Neural progenitor cell (in vitro differentiated cells): ENCODE results near the gene CERS6. TPM values are rescaled to one million over a fixed set of nuclear protein-coding genes. Genes with fewer than 3 reads are reported as not detected.

Experiments
- DNase-seq: peaks from one replicate; pipeline ENCODE4 v3.0.0-alpha.2; 2016; ENCODE audit warnings: low spot score
- H2AFZ ChIP-seq: fragments of 200-600 bp; sonication (generic); replicated peaks from 2 replicates; pipeline ENCODE4 v1.6.1; 2016; ENCODE audit warnings: antibody characterized with exemption
- H3F3A ChIP-seq: fragments of 200-600 bp; sonication (generic); 2 replicates; pipeline ENCODE4 v1.6.1; 2016; ENCODE audit warnings: antibody characterized with exemption, low read depth
- H3K27ac ChIP-seq: fragments of 200-600 bp; sonication (generic); 2 replicates; pipeline ENCODE4 v1.5.1; 2016; ENCODE audit warnings: mild to moderate bottlenecking
- H3K27me3 ChIP-seq: fragments of 200-600 bp; sonication (generic); 2 replicates; pipeline ENCODE4 v1.6.1; 2016; ENCODE audit warnings: mild to moderate bottlenecking, moderate library complexity
- H3K36me3 ChIP-seq: fragments of 200-600 bp; sonication (generic); 2 replicates; pipeline ENCODE4 v1.5.1; 2016
- H3K4me1 ChIP-seq: fragments of 200-600 bp; sonication (generic); 2 replicates; pipeline ENCODE4 v1.6.1; 2016; ENCODE audit warnings: mixed run types
- H3K4me2 ChIP-seq: fragments of 200-600 bp; sonication (generic); 2 replicates; pipeline ENCODE4 v1.6.1; 2016
- H3K4me3 ChIP-seq: fragments of 200-600 bp; sonication (generic); 2 replicates; pipeline ENCODE4 v1.5.1; 2016
- H3K79me2 ChIP-seq: fragments of 200-600 bp; sonication (generic); 2 replicates; pipeline ENCODE4 v1.6.1; 2016; ENCODE audit warnings: low read depth
- H3K9ac ChIP-seq: fragments of 200-600 bp; sonication (generic); 2 replicates; pipeline ENCODE4 v1.6.1; 2016
- H3K9me3 ChIP-seq: fragments of 200-600 bp; sonication (generic); 2 replicates; pipeline ENCODE4 v1.5.1; 2016; ENCODE audit warnings: low read depth
- H4K20me1 ChIP-seq: fragments of 200-600 bp; sonication (generic); 2 replicates; pipeline ENCODE4 v1.6.1; 2016; ENCODE audit warnings: low read depth
- H3K27ac Mint-ChIP-seq: 3 replicates; pipeline ENCODE4 v1.8.0; 2021; ENCODE audit warnings: mixed read lengths
- H3K27me3 Mint-ChIP-seq: 2 replicates; pipeline ENCODE4 v1.8.0; 2022; ENCODE audit warnings: low read depth, mild to moderate bottlenecking, inconsistent platforms, moderate library complexity, mixed read lengths; ENCODE audit not compliant: insufficient read depth
- H3K36me3 Mint-ChIP-seq: 3 replicates; pipeline ENCODE4 v1.8.0; 2021; ENCODE audit warnings: mixed read lengths
- H3K4me1 Mint-ChIP-seq: 3 replicates; pipeline ENCODE4 v1.8.0; 2021; ENCODE audit warnings: mixed read lengths
- H3K4me3 Mint-ChIP-seq: 3 replicates; pipeline ENCODE4 v1.8.0; 2021; ENCODE audit warnings: mild to moderate bottlenecking, moderate library complexity, mixed read lengths
- H3K9me3 Mint-ChIP-seq: 3 replicates; pipeline ENCODE4 v1.8.0; 2020; ENCODE audit warnings: mixed read lengths
- EZH2 ChIP-seq: fragments of 200-600 bp; sonication (generic); IDR thresholded peaks from 2 replicates; pipeline ENCODE4 v1.6.1; 2017; ENCODE audit warnings: antibody characterized with exemption, mild to moderate bottlenecking, moderate library complexity
- EZH2phosphoT487 ChIP-seq: fragments of 200-600 bp; sonication (generic); IDR thresholded peaks from 2 replicates; pipeline ENCODE4 v1.6.1; 2017; ENCODE audit warnings: antibody characterized with exemption
- total RNA-seq: library from RNA; depleted of rRNA; stranded (reverse); fragments of >200 nt; gene quantifications from 2 replicates; pipeline ENCODE4 v1.2.3, GENCODE V29; 2015; ENCODE audit warnings: low replicate concordance
- TF ChIP-seq, protein P1 (sequence below): fragments of 200-600 bp; sonication (generic); IDR thresholded peaks from 2 replicates; pipeline ENCODE4 v1.5.1; 2017; ENCODE audit warnings: antibody characterized with exemption, mild to moderate bottlenecking

CERS6 gene
- total RNA-seq, 1 donor from 2014 or later = 50.8 TPM

DNA sequence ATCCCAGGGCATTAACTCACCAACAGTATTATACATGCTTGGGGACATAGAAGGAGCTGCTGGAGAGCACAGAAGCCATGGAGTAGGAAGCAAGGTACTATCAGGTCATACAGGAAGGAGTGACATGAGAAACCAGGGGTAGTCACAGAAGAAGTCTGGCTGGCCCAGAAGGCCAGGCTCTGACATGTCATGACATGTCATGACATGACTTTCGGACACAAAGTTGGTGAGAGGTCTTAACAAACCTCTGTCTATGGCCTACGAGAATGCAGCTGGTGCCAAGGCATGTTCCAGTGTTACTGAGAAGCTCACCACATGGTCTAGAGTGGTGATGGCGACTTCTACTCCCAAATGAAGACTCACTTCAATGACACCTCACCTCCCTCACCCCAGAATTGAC lies 3.3 kb upstream of the CERS6 start:
- Mint-ChIP-seq H3K27me3 (no peaks in the 10 kb centered on the region), H3K27ac (no peak overlapping the region), H3K36me3 (no peaks in the 10 kb centered on the region), H3K4me1 (peaks cover 3% of the 10 kb centered on the region), H3K9me3 (no peaks in the 10 kb centered on the region), H3K4me3 (no peak overlapping the region)
- Histone ChIP-seq H3K4me1 (peaks cover 4% of the 10 kb centered on the region), H2AFZ (no peak overlapping the region), H3K79me2 (peaks cover 13% of the 10 kb centered on the region), H3K9ac (no peak overlapping the region), H3K9me3 (no peaks in the 10 kb centered on the region), H3F3A (peaks cover 7% of the 10 kb centered on the region), H3K27ac (no peak overlapping the region), H3K4me3 (no peak overlapping the region), H3K36me3 (no peaks in the 10 kb centered on the region), H3K4me2 (no peak overlapping the region), H4K20me1 (peaks cover 4% of the 10 kb centered on the region), H3K27me3 (no peaks in the 10 kb centered on the region)
- no peak for DNase-seq
- TF ChIP-seq EZH2phosphoT487 = no peak
- TF ChIP-seq EZH2 = no peak
- TF ChIP-seq, protein P1, sequence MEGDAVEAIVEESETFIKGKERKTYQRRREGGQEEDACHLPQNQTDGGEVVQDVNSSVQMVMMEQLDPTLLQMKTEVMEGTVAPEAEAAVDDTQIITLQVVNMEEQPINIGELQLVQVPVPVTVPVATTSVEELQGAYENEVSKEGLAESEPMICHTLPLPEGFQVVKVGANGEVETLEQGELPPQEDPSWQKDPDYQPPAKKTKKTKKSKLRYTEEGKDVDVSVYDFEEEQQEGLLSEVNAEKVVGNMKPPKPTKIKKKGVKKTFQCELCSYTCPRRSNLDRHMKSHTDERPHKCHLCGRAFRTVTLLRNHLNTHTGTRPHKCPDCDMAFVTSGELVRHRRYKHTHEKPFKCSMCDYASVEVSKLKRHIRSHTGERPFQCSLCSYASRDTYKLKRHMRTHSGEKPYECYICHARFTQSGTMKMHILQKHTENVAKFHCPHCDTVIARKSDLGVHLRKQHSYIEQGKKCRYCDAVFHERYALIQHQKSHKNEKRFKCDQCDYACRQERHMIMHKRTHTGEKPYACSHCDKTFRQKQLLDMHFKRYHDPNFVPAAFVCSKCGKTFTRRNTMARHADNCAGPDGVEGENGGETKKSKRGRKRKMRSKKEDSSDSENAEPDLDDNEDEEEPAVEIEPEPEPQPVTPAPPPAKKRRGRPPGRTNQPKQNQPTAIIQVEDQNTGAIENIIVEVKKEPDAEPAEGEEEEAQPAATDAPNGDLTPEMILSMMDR = no peak

DNA sequence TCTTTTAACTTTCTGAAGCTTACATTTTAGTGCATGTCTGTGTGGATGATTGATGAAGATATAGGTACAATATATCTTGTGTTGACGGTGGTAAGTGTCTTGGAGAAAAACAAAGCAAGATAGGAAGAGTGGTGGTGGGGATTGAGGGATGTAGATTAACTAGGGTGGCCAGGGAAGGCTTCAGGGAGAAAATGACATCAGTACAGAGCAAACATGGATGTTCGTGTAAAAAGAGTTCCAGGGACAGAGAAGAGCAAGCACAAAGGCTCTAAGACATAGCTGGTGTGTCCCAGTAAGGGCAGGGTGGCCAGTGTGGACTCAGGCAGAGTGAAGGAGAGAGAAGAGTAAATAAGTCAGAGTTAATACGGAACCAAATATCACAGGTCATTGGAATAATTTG lies 2.7 kb upstream of the CERS6 start:
- TF ChIP-seq, protein P1 = no peak
- TF ChIP-seq EZH2phosphoT487 (no peak), EZH2 (no peak)
- peaks cover 8% of the 10 kb centered on the region for H3K4me1 Mint-ChIP-seq
- H3K4me3 Mint-ChIP-seq = no peak overlapping the region
- no peak overlapping the region for H3K4me2 ChIP-seq
- no peak overlapping the region for H2AFZ ChIP-seq
- peaks cover 10% of the 10 kb centered on the region for H4K20me1 ChIP-seq
- no peak overlapping the region for H3K9ac ChIP-seq
- H3K36me3 ChIP-seq = no peaks in the 10 kb centered on the region
- peaks cover 7% of the 10 kb centered on the region for H3F3A ChIP-seq
- H3K4me1 ChIP-seq = peaks cover 10% of the 10 kb centered on the region
- no peaks in the 10 kb centered on the region for H3K36me3 Mint-ChIP-seq
- no peak overlapping the region for H3K27ac Mint-ChIP-seq
- H3K27ac ChIP-seq = no peak overlapping the region
- no peaks in the 10 kb centered on the region for H3K9me3 ChIP-seq
- no peaks in the 10 kb centered on the region for H3K27me3 Mint-ChIP-seq
- no peaks in the 10 kb centered on the region for H3K27me3 ChIP-seq
- DNase-seq = no peak
- H3K79me2 ChIP-seq = peaks cover 19% of the 10 kb centered on the region
- no peaks in the 10 kb centered on the region for H3K9me3 Mint-ChIP-seq
- no peak overlapping the region for H3K4me3 ChIP-seq

DNA sequence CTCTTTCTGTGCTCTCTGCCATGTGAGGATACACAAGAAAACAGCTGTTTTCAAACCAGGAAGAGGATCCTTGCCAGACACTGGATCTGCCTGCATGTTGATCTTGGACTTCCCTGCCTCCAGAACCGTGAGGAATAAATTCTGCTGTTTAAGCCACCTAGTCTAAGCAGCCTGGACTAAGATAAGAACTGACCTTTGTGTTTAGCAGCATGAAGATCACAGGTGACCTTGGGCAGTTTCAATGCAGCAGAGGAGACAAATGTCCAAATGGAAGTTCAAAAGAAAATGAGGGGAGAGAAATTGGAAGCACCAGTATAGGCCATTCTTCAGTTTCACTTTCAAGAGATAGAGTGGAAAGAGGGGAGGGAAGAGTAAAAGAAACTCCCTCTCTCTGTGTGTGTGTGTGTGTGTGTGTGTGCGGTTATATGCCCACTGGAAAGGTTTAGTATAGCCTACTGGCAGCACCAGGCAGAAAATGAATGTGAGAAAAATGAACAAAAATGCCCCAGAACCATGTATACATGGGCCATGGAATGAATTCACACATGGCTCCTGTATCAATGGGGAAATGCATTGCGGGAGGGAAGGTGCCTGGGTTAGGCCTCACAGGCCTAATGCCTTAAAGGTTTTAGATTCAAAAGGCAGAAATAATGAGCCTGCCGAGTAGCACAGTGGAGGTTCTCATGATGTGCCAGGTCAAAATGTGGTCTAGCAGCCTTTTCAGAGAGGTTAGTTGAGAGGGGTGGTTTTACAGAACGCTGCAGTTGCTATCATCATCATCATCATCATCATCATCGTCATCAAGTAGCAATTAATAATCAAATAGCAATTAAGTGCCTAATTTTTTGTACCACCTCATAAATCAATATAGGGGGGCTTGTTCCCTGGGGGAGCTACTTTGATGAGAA lies 1.1 kb upstream of the CERS6 start:
- Histone ChIP-seq H4K20me1 (peaks cover 26% of the 10 kb centered on the region), H2AFZ (no peak overlapping the region), H3F3A (peaks cover 7% of the 10 kb centered on the region), H3K4me3 (no peak overlapping the region), H3K27ac (no peak overlapping the region), H3K9ac (no peak overlapping the region), H3K27me3 (no peaks in the 10 kb centered on the region), H3K79me2 (peaks cover 35% of the 10 kb centered on the region), H3K36me3 (no peaks in the 10 kb centered on the region), H3K9me3 (no peaks in the 10 kb centered on the region), H3K4me2 (peak overlapping the region; percentile 96), H3K4me1 (peaks cover 26% of the 10 kb centered on the region)
- no peaks in the 10 kb centered on the region for H3K9me3 Mint-ChIP-seq
- no peak overlapping the region for H3K4me3 Mint-ChIP-seq
- H3K27me3 Mint-ChIP-seq = no peaks in the 10 kb centered on the region
- no peaks in the 10 kb centered on the region for H3K36me3 Mint-ChIP-seq
- TF ChIP-seq EZH2phosphoT487 = no peak
- TF ChIP-seq, protein P1 = no peak
- TF ChIP-seq EZH2 = no peak
- H3K27ac Mint-ChIP-seq = no peak overlapping the region
- DNase-seq = no peak
- H3K4me1 Mint-ChIP-seq = peaks cover 17% of the 10 kb centered on the region
